Common myeloid progenitor, CD34-positive (primary cell): Measurements from ENCODE around the gene RNLS.
A peak's percentile ranks its signal among the peaks of the same experiment; 100 is the strongest.

Source experiments
- CTCF ChIA-PET: fragments of 350-600 bp; sonication (Branson Sonifier 250); formaldehyde crosslinking; loops from one replicate; lab custom pipeline; 2021; ENCODE audit warnings: antibody characterized with exemption; lab: Charles Lee
- POLR2A ChIA-PET: fragments of 350-600 bp; sonication (Branson Sonifier 250); formaldehyde crosslinking; loops from one replicate; lab custom pipeline; 2021; ENCODE audit warnings: antibody characterized with exemption; lab: Charles Lee
- DNase-seq, 3 donors: peaks; one replicate each; pipeline versions ENCODE4 v3.0.0 to v3.0.0-alpha.2; 2013
- H3K27ac ChIP-seq, 2 experiments: 1 replicate in 1 of 2; 2 replicates in 1 of 2; pipeline ENCODE4 v1.7.0; 2013; ENCODE audit warnings: inconsistent platforms in 2 of 2, low read length in 2 of 2, mild to moderate bottlenecking in 2 of 2, low read depth in 1 of 2, moderate library complexity in 1 of 2; ENCODE audit not compliant: severe bottlenecking in 2 of 2, insufficient read depth in 1 of 2, poor library complexity in 1 of 2
- H3K27me3 ChIP-seq, 5 experiments: replicated peaks in 2 of 5; 1 replicate in 3 of 5; 2 replicates in 2 of 5; pipeline versions ENCODE4 v1.6.1 to v1.7.0; 2013; ENCODE audit warnings: low read length in 4 of 5, mild to moderate bottlenecking in 2 of 5, moderate library complexity in 2 of 5, inconsistent platforms in 1 of 5; ENCODE audit not compliant: insufficient read depth in 5 of 5, control insufficient read depth in 4 of 5
- H3K36me3 ChIP-seq, 4 experiments: 1 replicate in 2 of 4; 2 replicates in 2 of 4; pipeline versions ENCODE4 v1.6.1 to v1.7.0; 2013; ENCODE audit warnings: low read length in 3 of 4, control low read depth in 1 of 4, mild to moderate bottlenecking in 1 of 4; ENCODE audit not compliant: control insufficient read depth in 4 of 4, insufficient read depth in 4 of 4
- H3K4me1 ChIP-seq, 4 experiments: 1 replicate in 3 of 4; 2 replicates in 1 of 4; pipeline versions ENCODE4 v1.6.1 to v1.7.1; 2013; ENCODE audit warnings: low read length in 3 of 4, mild to moderate bottlenecking in 3 of 4, control low read depth in 1 of 4, inconsistent platforms in 1 of 4, moderate library complexity in 1 of 4; ENCODE audit not compliant: control insufficient read depth in 4 of 4, insufficient read depth in 4 of 4; ENCODE audit errors: control extremely low read depth in 1 of 4
- H3K4me3 ChIP-seq, 7 experiments: 1 replicate in 4 of 7; 2 replicates in 3 of 7; pipeline versions ENCODE4 v1.5.1 to v1.7.0; 2013; ENCODE audit warnings: mild to moderate bottlenecking in 7 of 7, low read length in 6 of 7, moderate library complexity in 6 of 7, inconsistent platforms in 2 of 7, low read depth in 2 of 7, control low read depth in 1 of 7; ENCODE audit not compliant: insufficient read depth in 4 of 7, control insufficient read depth in 1 of 7; ENCODE audit errors: extremely low read depth in 1 of 7
- H3K9me3 ChIP-seq, 5 experiments: 1 replicate in 4 of 5; 2 replicates in 1 of 5; pipeline versions ENCODE4 v1.6.1 to v1.7.1; 2013; ENCODE audit warnings: low read length in 4 of 5, mild to moderate bottlenecking in 2 of 5, inconsistent platforms in 1 of 5, low read depth in 1 of 5, moderate library complexity in 1 of 5; ENCODE audit not compliant: control insufficient read depth in 4 of 5, insufficient read depth in 2 of 5; ENCODE audit errors: control extremely low read depth in 1 of 5
- WGBS: methylation state at CpG from one replicate; pipeline ENCODE4 v1.1.5; 2013; ENCODE audit not compliant: insufficient coverage; 5-methylcytosine and 5-hydroxymethylcytosine counted together

RNLS gene

GRCh38 chr10:88616250-88616977 lies 33.3 kb upstream of the RNLS start:
- ChIA-PET CTCF (interaction anchor here (0.9 kb wide), 1 partner anchor 9 kb away, joined by 3 read pairs; no protein-coding TSS in a partner anchor), POLR2A (no interaction called here)
- Histone ChIP-seq H3K27me3 (no peaks in the 10 kb centered on the region), H3K9me3 (peaks cover 0 to 4% (median 0%) of the 10 kb centered on the region in 5 experiments), H3K4me1 (no peaks in the 10 kb centered on the region), H3K36me3 (no peaks in the 10 kb centered on the region), H3K27ac (no peak overlapping the region), H3K4me3 (no peak overlapping the region)
- 97% methylated on average over 14 of the region's 18 CpGs for WGBS
- peak in 1 of 3 donors; percentile 1 for DNase-seq

- POLR2A ChIA-PET = no interaction called here
- CTCF ChIA-PET = interaction anchor here (0.6 to 0.8 kb wide), 2 partner anchors 16 to 50 kb away, joined by 3 read pairs; no protein-coding TSS in a partner anchor
- no peak for DNase-seq
- H3K36me3 ChIP-seq = no peaks in the 10 kb centered on the region
- peaks cover 0 to 1% (median 0%) of the 10 kb centered on the region in 5 experiments for H3K9me3 ChIP-seq
- no peak overlapping the region for H3K27ac ChIP-seq
- no peaks in the 10 kb centered on the region for H3K27me3 ChIP-seq
- H3K4me1 ChIP-seq = no peaks in the 10 kb centered on the region
- WGBS = 100% methylated on average over 1 of the region's 2 CpGs
- no peak overlapping the region for H3K4me3 ChIP-seq
Measured at GRCh38 chr10:88608780-88609179, 25.7 kb upstream of the RNLS start.

- no CpG with 5 or more reads among the region's 6 CpGs for WGBS
- H3K36me3 ChIP-seq = no peaks in the 10 kb centered on the region
- H3K9me3 ChIP-seq = peaks cover 0 to 1% (median 0%) of the 10 kb centered on the region in 5 experiments
- H3K4me1 ChIP-seq = no peaks in the 10 kb centered on the region
- ChIA-PET POLR2A (no interaction called here), CTCF (interaction anchor here (0.6 to 1.1 kb wide), 3 partner anchors 8 to 50 kb away, joined by 3 read pairs; no protein-coding TSS in a partner anchor)
- no peak overlapping the region for H3K4me3 ChIP-seq
- H3K27ac ChIP-seq = no peak overlapping the region
- no peaks in the 10 kb centered on the region for H3K27me3 ChIP-seq
- no peak for DNase-seq
Measured at GRCh38 chr10:88608052-88608732, 25.1 kb upstream of the RNLS start.

GRCh38 chr10:88598055-88598454 lies 14.9 kb upstream of the RNLS start:
- H3K27ac ChIP-seq = no peak overlapping the region
- POLR2A ChIA-PET = no interaction called here
- peaks cover 0 to 8% (median 3%) of the 10 kb centered on the region in 5 experiments for H3K9me3 ChIP-seq

GRCh38 chr10:88594482-88594881 lies 11.4 kb upstream of the RNLS start:
- H3K9me3 ChIP-seq = no peaks in the 10 kb centered on the region
- no peaks in the 10 kb centered on the region for H3K36me3 ChIP-seq
- no CpG with 5 or more reads among the region's 1 CpG for WGBS
- H3K4me1 ChIP-seq = peaks cover 0 to 8% (median 4%) of the 10 kb centered on the region in 4 experiments
- ChIA-PET CTCF (no interaction called here), POLR2A (no interaction called here)
- H3K27ac ChIP-seq = no peak overlapping the region
- DNase-seq = no peak
- H3K27me3 ChIP-seq = no peaks in the 10 kb centered on the region
- no peak overlapping the region for H3K4me3 ChIP-seq

More at GRCh38 chr10:88598055-88598454, 14.9 kb upstream of the RNLS start:
- CTCF ChIA-PET = interaction anchor here (0.8 kb wide), 1 partner anchor 229 kb away, joined by 3 read pairs; no protein-coding TSS in a partner anchor
- 91% methylated on average over 1 of the region's 1 CpG for WGBS
- peaks cover 0 to 8% (median 4%) of the 10 kb centered on the region in 4 experiments for H3K4me1 ChIP-seq
- no peaks in the 10 kb centered on the region for H3K36me3 ChIP-seq
- H3K27me3 ChIP-seq = no peaks in the 10 kb centered on the region
- peak in 1 of 3 donors; percentile 9 for DNase-seq
- no peak overlapping the region for H3K4me3 ChIP-seq

GRCh38 chr10:88592906-88593305 lies 9.8 kb upstream of the RNLS start:
- no peak overlapping the region for H3K4me3 ChIP-seq
- peaks cover 0 to 2% (median under 1%) of the 10 kb centered on the region in 4 experiments for H3K4me1 ChIP-seq
- ChIA-PET CTCF (interaction anchor here (1.1 to 1.2 kb wide), 2 partner anchors 10 to 16 kb away, joined by 3 to 4 read pairs; partner anchors contain the start of gene RNLS), POLR2A (no interaction called here)
- H3K9me3 ChIP-seq = no peaks in the 10 kb centered on the region
- DNase-seq = no peak
- H3K27ac ChIP-seq = no peak overlapping the region
- no peaks in the 10 kb centered on the region for H3K27me3 ChIP-seq
- no peaks in the 10 kb centered on the region for H3K36me3 ChIP-seq
- WGBS = 90% methylated on average over 2 of the region's 2 CpGs
